Ovary (tissue), 3 donors: ENCODE data around the gene CDO1.

ENCODE experiments used
- EP300 ChIP-seq: sonication (generic); formaldehyde crosslinking; IDR thresholded peaks from one replicate; pipeline ENCODE4 v1.6.1; 2017; ENCODE audit warnings: antibody characterized with exemption
- TF ChIP-seq, protein P1 (sequence below), 3 donors: fragments of 450-650 bp in 2 of 3; fragments of 200-600 bp in 1 of 3; IDR thresholded peaks; one replicate each; pipeline versions ENCODE4 v1.5.1 to v1.8.0; 2016 to 2022; ENCODE audit warnings: antibody characterized with exemption in 3 of 3, mild to moderate bottlenecking in 1 of 3
- donor health status: DM: no; HTN: no; CAD: no.

DNA sequence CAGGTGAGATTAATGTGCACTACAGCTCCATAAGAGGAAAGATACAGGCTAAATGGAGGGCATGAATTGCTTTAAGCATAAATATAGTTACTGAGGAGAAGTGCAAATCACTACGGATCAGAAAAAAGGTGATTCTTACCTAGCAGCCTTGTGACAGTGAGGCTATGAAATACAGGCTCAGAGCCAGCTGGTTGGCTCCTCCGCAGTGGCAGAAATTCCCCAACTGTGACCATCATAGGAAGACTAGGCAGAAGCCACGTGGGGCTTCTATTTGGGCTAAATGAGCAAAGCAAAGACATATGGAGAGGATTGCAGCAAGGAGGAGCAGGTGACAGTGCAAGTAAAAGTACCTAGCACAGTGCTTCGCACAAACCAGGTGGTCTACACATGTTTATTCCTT, 40.5 kb downstream of the CDO1 start:
- TF ChIP-seq, protein P1, sequence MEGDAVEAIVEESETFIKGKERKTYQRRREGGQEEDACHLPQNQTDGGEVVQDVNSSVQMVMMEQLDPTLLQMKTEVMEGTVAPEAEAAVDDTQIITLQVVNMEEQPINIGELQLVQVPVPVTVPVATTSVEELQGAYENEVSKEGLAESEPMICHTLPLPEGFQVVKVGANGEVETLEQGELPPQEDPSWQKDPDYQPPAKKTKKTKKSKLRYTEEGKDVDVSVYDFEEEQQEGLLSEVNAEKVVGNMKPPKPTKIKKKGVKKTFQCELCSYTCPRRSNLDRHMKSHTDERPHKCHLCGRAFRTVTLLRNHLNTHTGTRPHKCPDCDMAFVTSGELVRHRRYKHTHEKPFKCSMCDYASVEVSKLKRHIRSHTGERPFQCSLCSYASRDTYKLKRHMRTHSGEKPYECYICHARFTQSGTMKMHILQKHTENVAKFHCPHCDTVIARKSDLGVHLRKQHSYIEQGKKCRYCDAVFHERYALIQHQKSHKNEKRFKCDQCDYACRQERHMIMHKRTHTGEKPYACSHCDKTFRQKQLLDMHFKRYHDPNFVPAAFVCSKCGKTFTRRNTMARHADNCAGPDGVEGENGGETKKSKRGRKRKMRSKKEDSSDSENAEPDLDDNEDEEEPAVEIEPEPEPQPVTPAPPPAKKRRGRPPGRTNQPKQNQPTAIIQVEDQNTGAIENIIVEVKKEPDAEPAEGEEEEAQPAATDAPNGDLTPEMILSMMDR (IDR thresholded peaks at IDR 0.05): no peak
- no peak for TF ChIP-seq EP300
